Left lung (tissue), 10 donors: ENCODE data around the gene SLC49A4. TPM values are rescaled to one million over a fixed set of nuclear protein-coding genes. Genes with fewer than 3 reads are reported as not detected.

Experiments
- ATAC-seq: fragments of 200-7000 bp; cut with Tn5 transposase; one replicate; pipeline ENCODE4 v1.9.1; 2020; ENCODE audit warnings: moderate library complexity
- DNase-seq, 4 donors: peaks; one replicate each; pipeline ENCODE4 v3.0.0-alpha.2; 2013 to 2020
- H3K27ac ChIP-seq, 2 donors: fragments of 200-600 bp; sonication (generic) in 1 of 2; one replicate each; pipeline versions ENCODE4 v1.5.0 to v1.8.0; 2020 to 2021
- H3K27me3 ChIP-seq, 2 donors: fragments of 200-600 bp; sonication (generic) in 1 of 2; one replicate each; pipeline versions ENCODE4 v1.5.0 to v1.8.0; 2020 to 2021
- H3K36me3 ChIP-seq, 2 donors: fragments of 200-600 bp; sonication (generic) in 1 of 2; one replicate each; pipeline versions ENCODE4 v1.5.0 to v1.8.0; 2020 to 2021
- H3K4me1 ChIP-seq, 2 donors: fragments of 200-600 bp; one replicate each; pipeline ENCODE4 v1.8.0; 2021
- H3K4me3 ChIP-seq, 2 donors: fragments of 200-600 bp; sonication (generic) in 1 of 2; one replicate each; pipeline versions ENCODE4 v1.5.0 to v1.8.0; 2020 to 2021; ENCODE audit warnings: mild to moderate bottlenecking in 1 of 2
- H3K9me3 ChIP-seq, 2 donors: fragments of 200-600 bp; sonication (generic) in 1 of 2; one replicate each; pipeline versions ENCODE4 v1.5.0 to v1.8.0; 2020 to 2021
- CTCF ChIP-seq, 2 donors: fragments of 200-600 bp; sonication (generic) in 1 of 2; IDR thresholded peaks; one replicate each; pipeline versions ENCODE4 v1.5.0 to v1.8.0; 2021; ENCODE audit warnings: antibody characterized with exemption in 2 of 2
- intact Hi-C, 2 donors: fragments of 100-400 bp; cut with DNase I; formaldehyde crosslinking; loops; one replicate each; pipeline versions ENCODE4 v1.11.2 to v1.14.2; 2022
- polyA plus RNA-seq, 6 donors: library from polyadenylated mRNA; unstranded; fragments of 120-200 nt; gene quantifications; one replicate each; pipeline ENCODE4 v1.2.1, GENCODE V29; 2013; ENCODE audit not compliant: insufficient read length in 6 of 6
- total RNA-seq, 2 donors: library from RNA; stranded (reverse); fragmentation: NEBNext Ultra II Directional; extraction: Animal tissue kit (Norgen Biotek cat#: 25700); gene quantifications; one replicate each; pipeline ENCODE4 v1.2.1, GENCODE V29; 2021
- donor health status: DM: no; HTN: yes; CAD: no.
- donor health status: DM: no; HTN: no; CAD: no.

SLC49A4 gene
- total and polyA plus RNA-seq, 8 donors, result 9.6 to 19.2 (median 10.9) TPM

GRCh38 chr3:122923611-122924010, 128.7 kb downstream of the SLC49A4 start:
- Histone ChIP-seq H3K4me1 (peaks cover 0 to 6% of the 10 kb centered on the region in 2 donors), H3K27ac (no peak overlapping the region), H3K4me3 (no peak overlapping the region), H3K27me3 (peaks cover 16 to 52% of the 10 kb centered on the region in 2 donors), H3K9me3 (no peaks in the 10 kb centered on the region), H3K36me3 (no peaks in the 10 kb centered on the region)
- intact Hi-C loops, result no loop called here
- no peak for ATAC-seq
- no peak for DNase-seq
- TF ChIP-seq CTCF (IDR thresholded peaks at IDR 0.05), result no peak

- Histone ChIP-seq H3K9me3 (no peaks in the 10 kb centered on the region), H3K27me3 (peaks cover 16 to 52% of the 10 kb centered on the region in 2 donors), H3K4me1 (peaks cover 0 to 6% of the 10 kb centered on the region in 2 donors), H3K4me3 (no peak overlapping the region), H3K27ac (no peak overlapping the region), H3K36me3 (no peaks in the 10 kb centered on the region)
- DNase-seq, result no peak
- no peak for TF ChIP-seq CTCF (IDR thresholded peaks at IDR 0.05)
- intact Hi-C loops, result no loop called here
- no peak for ATAC-seq
Observed at GRCh38 chr3:122924056-122924455, 129.2 kb downstream of the SLC49A4 start.

GRCh38 chr3:122925756-122926155, 130.9 kb downstream of the SLC49A4 start:
- DNase-seq (no peak), ATAC-seq (no peak)
- intact Hi-C loops, result no loop called here
- Histone ChIP-seq H3K27ac (no peak overlapping the region), H3K27me3 (peaks cover 16 to 37% of the 10 kb centered on the region in 2 donors), H3K36me3 (no peaks in the 10 kb centered on the region), H3K4me3 (no peak overlapping the region), H3K4me1 (peaks cover 0 to 6% of the 10 kb centered on the region in 2 donors), H3K9me3 (no peaks in the 10 kb centered on the region)
- TF ChIP-seq CTCF (IDR thresholded peaks at IDR 0.05), result no peak

- no peak overlapping the region for H3K27ac ChIP-seq
- no peaks in the 10 kb centered on the region for H3K36me3 ChIP-seq
- H3K4me3 ChIP-seq, result no peak overlapping the region
- H3K4me1 ChIP-seq, result peaks cover 0 to 6% of the 10 kb centered on the region in 2 donors
- DNase-seq (no peak), ATAC-seq (no peak)
- H3K9me3 ChIP-seq, result no peaks in the 10 kb centered on the region
- no peak for TF ChIP-seq CTCF (IDR thresholded peaks at IDR 0.05)
- intact Hi-C loops, result no loop called here
- peaks cover 16 to 32% of the 10 kb centered on the region in 2 donors for H3K27me3 ChIP-seq
Observed at GRCh38 chr3:122926322-122926721, 131.5 kb downstream of the SLC49A4 start.

- DNase-seq, result no peak
- no peak overlapping the region for H3K27ac ChIP-seq
- intact Hi-C loops, result no loop called here
- no peak for ATAC-seq
- H3K27me3 ChIP-seq, result peaks cover 13 to 27% of the 10 kb centered on the region in 2 donors
- no peaks in the 10 kb centered on the region for H3K36me3 ChIP-seq
- H3K4me1 ChIP-seq, result peaks cover 0 to 3% of the 10 kb centered on the region in 2 donors
- no peak for TF ChIP-seq CTCF (IDR thresholded peaks at IDR 0.05)
- H3K4me3 ChIP-seq, result no peak overlapping the region
- no peaks in the 10 kb centered on the region for H3K9me3 ChIP-seq
Observed at GRCh38 chr3:122926811-122927210, 131.9 kb downstream of the SLC49A4 start.
